ENCODE data around the gene LYPD3. TPM values are rescaled to one million over a fixed set of nuclear protein-coding genes. Genes with fewer than 3 reads are reported as not detected.

Gene LYPD3
- total and polyA plus RNA-seq, 10 of the 15 experiments (the other 5 are each of a cell fraction or from before 2014, with no cell fraction given), result 0.03 to 0.28 (median 0.12) TPM; not detected in 6

DNA sequence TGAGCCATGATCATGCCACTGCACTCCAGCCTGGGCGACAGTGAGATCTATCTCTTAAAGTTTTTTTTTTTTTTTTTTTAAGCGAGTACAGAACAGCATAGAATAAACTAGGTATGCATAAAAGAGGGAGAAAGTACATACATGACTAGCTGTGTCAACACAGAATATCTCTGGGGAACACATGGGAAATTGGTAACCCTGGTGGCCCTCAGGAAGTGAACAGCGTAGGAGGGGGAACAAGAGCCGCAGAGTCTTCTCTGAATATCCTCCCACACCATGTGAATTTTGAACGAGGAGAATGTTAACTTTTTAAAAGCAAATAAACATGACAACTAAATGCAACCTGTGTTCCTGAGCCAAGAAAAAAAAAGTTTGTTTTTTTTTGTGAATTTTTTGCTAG is 23.9 kb upstream of the LYPD3 start (continued):
- no peak for TF ChIP-seq MYC (IDR thresholded peaks at IDR 0.05; ENCODE audit: insufficient read depth, insufficient read length, insufficient replicate concordance, low read length, severe bottlenecking)
- TF ChIP-seq ZNF217 (IDR thresholded peaks at IDR 0.05), result no peak

DNA sequence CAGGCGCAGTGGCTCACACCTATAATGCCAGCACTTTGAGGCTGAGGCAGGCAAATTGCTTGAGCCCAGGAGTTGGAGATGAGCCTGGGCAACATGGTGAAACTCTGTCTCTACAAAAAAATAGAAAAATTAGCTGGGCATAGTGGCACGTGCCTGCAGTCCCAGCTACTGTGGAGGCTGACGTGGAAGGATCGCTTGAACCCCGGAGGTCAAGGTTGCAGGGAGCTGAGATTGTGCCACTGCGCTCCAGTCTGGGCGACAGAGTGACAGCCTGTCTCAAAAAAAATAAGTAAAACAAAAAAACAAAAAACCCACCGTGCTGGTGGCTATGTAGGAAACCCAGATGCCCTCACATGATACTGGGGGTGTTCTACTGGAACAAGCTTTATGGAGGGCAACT is 22.8 kb upstream of the LYPD3 start:
- SMC1A ChIA-PET (ENCODE audit: uncharacterized antibody, unreplicated experiment), result no interaction called here
- Histone ChIP-seq H3K9me3 (replicated peaks; ENCODE audit: control insufficient read depth, insufficient read depth, low read length) (no peaks in the 10 kb centered on the region), H3K4me1 (ENCODE audit: control insufficient read depth, insufficient read depth, low read length) (no peaks in the 10 kb centered on the region), H2AFZ (ENCODE audit: control insufficient read depth, low read depth, low read length) (no peak overlapping the region), H3K9ac (ENCODE audit: control insufficient read depth, insufficient read depth, low read length) (no peak overlapping the region), H3K4me3 (no peak overlapping the region), H3K27me3 (replicated peaks in 1 of 2; ENCODE audit: control insufficient read depth in 2 of 2, insufficient read depth in 2 of 2, low read length in 1 of 2) (no peaks in the 10 kb centered on the region), H3K79me2 (ENCODE audit: control insufficient read depth, insufficient read depth, low read length) (no peaks in the 10 kb centered on the region), H4K20me1 (ENCODE audit: control insufficient read depth, insufficient read depth) (no peaks in the 10 kb centered on the region), H3K4me2 (ENCODE audit: control insufficient read depth, insufficient read depth) (no peak overlapping the region), H3K36me3 (ENCODE audit: control insufficient read depth in 2 of 2, insufficient read depth in 2 of 2, low read length in 1 of 2) (no peaks in the 10 kb centered on the region), H3K27ac (ENCODE audit: control insufficient read depth, insufficient read depth) (no peak overlapping the region)
- DNase-seq (ENCODE audit: low read depth, low spot score), result no peak
- POLR2A ChIA-PET, result interaction anchor here (0.9 kb wide), 1 partner anchor 36 kb away, joined by 3 read pairs; no protein-coding TSS in a partner anchor
- CTCF ChIA-PET, result no interaction called here
- BruUV-seq (replicated peaks), result no TSS peak
- RAD21 ChIA-PET (ENCODE audit: unreplicated experiment), result no interaction called here
- 74% methylated on average over 8 of the region's 8 CpGs for WGBS (ENCODE audit: insufficient coverage, insufficient replicate concordance, low lambda C conversion rate, missing lambda C conversion rate)
- in situ Hi-C loops (cut with MboI) (no loop called here), intact Hi-C loops (cut with micrococcal nuclease; ENCODE audit: unreplicated experiment) (no loop called here)
- FAIRE-seq, result no peak
- ATAC-seq, result no peak
- TF ChIP-seq YY1 (IDR thresholded peaks at IDR 0.05; ENCODE audit: low read depth, low read length), result no peak
- TF ChIP-seq CBFB (IDR thresholded peaks at IDR 0.05; ENCODE audit: low read depth), result no peak
- TF ChIP-seq RFX5 (IDR thresholded peaks at IDR 0.05; ENCODE audit: low read depth, low read length), result no peak
- TF ChIP-seq, protein P1, sequence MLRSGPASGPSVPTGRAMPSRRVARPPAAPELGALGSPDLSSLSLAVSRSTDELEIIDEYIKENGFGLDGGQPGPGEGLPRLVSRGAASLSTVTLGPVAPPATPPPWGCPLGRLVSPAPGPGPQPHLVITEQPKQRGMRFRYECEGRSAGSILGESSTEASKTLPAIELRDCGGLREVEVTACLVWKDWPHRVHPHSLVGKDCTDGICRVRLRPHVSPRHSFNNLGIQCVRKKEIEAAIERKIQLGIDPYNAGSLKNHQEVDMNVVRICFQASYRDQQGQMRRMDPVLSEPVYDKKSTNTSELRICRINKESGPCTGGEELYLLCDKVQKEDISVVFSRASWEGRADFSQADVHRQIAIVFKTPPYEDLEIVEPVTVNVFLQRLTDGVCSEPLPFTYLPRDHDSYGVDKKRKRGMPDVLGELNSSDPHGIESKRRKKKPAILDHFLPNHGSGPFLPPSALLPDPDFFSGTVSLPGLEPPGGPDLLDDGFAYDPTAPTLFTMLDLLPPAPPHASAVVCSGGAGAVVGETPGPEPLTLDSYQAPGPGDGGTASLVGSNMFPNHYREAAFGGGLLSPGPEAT (IDR thresholded peaks at IDR 0.05; ENCODE audit: low read depth), result no peak
- no peak for TF ChIP-seq SUPT20H (IDR thresholded peaks at IDR 0.05; ENCODE audit: borderline replicate concordance, control insufficient read depth, low read depth, low read length)
- TF ChIP-seq ESRRA (IDR thresholded peaks at IDR 0.05; ENCODE audit: low read length), result no peak
- no peak for TF ChIP-seq TBL1XR1 (IDR thresholded peaks at IDR 0.05; ENCODE audit: low read depth, low read length)
- TF ChIP-seq, protein P2, sequence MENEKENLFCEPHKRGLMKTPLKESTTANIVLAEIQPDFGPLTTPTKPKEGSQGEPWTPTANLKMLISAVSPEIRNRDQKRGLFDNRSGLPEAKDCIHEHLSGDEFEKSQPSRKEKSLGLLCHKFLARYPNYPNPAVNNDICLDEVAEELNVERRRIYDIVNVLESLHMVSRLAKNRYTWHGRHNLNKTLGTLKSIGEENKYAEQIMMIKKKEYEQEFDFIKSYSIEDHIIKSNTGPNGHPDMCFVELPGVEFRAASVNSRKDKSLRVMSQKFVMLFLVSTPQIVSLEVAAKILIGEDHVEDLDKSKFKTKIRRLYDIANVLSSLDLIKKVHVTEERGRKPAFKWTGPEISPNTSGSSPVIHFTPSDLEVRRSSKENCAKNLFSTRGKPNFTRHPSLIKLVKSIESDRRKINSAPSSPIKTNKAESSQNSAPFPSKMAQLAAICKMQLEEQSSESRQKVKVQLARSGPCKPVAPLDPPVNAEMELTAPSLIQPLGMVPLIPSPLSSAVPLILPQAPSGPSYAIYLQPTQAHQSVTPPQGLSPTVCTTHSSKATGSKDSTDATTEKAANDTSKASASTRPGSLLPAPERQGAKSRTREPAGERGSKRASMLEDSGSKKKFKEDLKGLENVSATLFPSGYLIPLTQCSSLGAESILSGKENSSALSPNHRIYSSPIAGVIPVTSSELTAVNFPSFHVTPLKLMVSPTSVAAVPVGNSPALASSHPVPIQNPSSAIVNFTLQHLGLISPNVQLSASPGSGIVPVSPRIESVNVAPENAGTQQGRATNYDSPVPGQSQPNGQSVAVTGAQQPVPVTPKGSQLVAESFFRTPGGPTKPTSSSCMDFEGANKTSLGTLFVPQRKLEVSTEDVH (IDR thresholded peaks at IDR 0.05; ENCODE audit: low read depth, partially characterized antibody), result no peak
- TF ChIP-seq NRF1 (conservative IDR thresholded peaks at IDR 0.05; ENCODE audit: low read depth, low read length), result no peak
- no peak for TF ChIP-seq JUND (IDR thresholded peaks at IDR 0.05; ENCODE audit: low read depth, low read length)
- no peak for TF ChIP-seq TARDBP (IDR thresholded peaks at IDR 0.05; ENCODE audit: borderline replicate concordance)
- TF ChIP-seq KDM1A (IDR thresholded peaks at IDR 0.05; ENCODE audit: borderline replicate concordance), result no peak
- TF ChIP-seq, protein P3, sequence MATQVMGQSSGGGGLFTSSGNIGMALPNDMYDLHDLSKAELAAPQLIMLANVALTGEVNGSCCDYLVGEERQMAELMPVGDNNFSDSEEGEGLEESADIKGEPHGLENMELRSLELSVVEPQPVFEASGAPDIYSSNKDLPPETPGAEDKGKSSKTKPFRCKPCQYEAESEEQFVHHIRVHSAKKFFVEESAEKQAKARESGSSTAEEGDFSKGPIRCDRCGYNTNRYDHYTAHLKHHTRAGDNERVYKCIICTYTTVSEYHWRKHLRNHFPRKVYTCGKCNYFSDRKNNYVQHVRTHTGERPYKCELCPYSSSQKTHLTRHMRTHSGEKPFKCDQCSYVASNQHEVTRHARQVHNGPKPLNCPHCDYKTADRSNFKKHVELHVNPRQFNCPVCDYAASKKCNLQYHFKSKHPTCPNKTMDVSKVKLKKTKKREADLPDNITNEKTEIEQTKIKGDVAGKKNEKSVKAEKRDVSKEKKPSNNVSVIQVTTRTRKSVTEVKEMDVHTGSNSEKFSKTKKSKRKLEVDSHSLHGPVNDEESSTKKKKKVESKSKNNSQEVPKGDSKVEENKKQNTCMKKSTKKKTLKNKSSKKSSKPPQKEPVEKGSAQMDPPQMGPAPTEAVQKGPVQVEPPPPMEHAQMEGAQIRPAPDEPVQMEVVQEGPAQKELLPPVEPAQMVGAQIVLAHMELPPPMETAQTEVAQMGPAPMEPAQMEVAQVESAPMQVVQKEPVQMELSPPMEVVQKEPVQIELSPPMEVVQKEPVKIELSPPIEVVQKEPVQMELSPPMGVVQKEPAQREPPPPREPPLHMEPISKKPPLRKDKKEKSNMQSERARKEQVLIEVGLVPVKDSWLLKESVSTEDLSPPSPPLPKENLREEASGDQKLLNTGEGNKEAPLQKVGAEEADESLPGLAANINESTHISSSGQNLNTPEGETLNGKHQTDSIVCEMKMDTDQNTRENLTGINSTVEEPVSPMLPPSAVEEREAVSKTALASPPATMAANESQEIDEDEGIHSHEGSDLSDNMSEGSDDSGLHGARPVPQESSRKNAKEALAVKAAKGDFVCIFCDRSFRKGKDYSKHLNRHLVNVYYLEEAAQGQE (IDR thresholded peaks at IDR 0.05; ENCODE audit: low read depth, low read length), result no peak
- no peak for TF ChIP-seq PML (IDR thresholded peaks at IDR 0.05; ENCODE audit: low read length)
- TF ChIP-seq ZZZ3 (IDR thresholded peaks at IDR 0.05; ENCODE audit: control insufficient read depth, insufficient read length, low read depth), result no peak

Data from GM12878 (cell line).